HG02885 (cell line): Measurements from ENCODE around the gene GALE.
"Not testable (repeated sequence)": the region's sequence is repeated elsewhere in the genome, so short reads cannot be mapped to it uniquely, and the experiment has no call there.

ENCODE experiments used
- ATAC-seq: cut with Tn5 transposase; IDR thresholded peaks from one replicate; pipeline ENCODE4 v1.9.1; 2021; ENCODE audit warnings: mild to moderate bottlenecking; ENCODE audit not compliant: unreplicated experiment, poor library complexity

GALE gene

DNA sequence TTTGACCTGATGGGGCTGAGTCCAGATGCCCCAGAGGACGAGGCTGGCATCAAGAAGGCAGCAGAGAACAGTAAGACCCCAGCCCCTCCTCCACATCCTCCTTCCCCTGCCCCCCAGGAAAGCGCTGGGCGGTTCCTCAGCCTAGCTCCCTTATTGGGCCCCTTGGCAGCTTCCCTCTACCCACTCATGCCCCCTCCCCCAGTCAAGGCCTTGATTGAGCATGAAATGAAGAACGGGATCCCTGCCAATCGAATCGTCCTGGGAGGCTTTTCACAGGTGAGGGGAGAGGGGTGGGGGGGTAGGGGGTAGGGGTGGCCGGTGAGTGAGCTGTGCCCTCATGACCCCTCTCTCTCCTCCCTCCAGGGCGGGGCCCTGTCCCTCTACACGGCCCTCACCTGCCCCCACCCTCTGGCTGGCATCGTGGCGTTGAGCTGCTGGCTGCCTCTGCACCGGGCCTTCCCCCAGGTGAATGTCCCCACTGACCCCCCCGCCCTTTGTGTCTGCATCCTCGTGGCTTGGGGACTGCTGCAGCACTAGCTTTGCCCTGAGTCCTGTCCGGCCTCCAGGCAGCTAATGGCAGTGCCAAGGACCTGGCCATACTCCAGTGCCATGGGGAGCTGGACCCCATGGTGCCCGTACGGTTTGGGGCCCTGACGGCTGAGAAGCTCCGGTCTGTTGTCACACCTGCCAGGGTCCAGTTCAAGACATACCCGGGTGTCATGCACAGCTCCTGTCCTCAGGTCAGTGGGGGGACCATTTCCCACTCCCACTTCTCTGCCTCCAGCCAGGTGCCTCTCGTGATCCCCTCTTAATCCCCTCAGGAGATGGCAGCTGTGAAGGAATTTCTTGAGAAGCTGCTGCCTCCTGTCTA lies 6.5 kb downstream of the GALE start:
- no peak for ATAC-seq

DNA sequence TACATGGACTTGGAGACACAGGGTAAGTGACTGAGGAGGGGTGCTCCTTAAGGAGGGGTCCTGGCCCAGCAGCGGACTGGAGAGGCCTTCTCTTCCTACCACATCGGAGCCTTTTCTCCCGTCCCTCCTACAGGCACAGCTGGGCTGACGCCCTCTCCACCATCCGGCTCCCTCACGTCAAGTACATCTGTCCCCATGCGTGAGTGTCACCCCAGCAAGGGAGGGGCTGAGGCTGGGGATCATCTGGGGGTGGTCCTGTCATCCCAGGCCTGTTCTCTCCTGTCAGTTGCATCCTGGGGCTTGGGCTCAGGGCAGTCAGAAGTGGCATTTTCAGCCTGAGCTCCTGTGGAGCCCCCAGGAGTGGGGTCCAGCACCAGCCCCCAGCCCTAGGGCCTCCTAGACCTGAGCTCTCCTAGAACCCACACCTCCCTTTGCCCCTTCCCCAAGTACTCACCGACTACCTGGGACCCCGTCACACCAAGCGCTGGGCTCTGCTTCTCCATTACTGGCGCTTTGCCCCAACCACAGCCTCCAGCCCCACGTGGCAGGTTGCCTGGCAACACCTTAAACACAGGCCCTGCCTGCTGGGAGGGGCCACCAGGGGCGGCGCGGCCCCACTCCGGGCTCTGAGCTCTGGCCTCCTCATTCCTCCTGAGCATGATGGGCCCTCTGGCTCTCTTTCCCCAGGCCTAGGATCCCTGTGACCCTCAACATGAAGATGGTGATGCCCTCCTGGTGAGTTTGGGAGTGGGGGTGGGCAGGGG lies 7.4 kb downstream of the GALE start:
- ATAC-seq: no peak

- no peak for ATAC-seq
Measured at GRCh38 chr1:23792151-23792945, 8.2 kb downstream of the GALE start.

DNA sequence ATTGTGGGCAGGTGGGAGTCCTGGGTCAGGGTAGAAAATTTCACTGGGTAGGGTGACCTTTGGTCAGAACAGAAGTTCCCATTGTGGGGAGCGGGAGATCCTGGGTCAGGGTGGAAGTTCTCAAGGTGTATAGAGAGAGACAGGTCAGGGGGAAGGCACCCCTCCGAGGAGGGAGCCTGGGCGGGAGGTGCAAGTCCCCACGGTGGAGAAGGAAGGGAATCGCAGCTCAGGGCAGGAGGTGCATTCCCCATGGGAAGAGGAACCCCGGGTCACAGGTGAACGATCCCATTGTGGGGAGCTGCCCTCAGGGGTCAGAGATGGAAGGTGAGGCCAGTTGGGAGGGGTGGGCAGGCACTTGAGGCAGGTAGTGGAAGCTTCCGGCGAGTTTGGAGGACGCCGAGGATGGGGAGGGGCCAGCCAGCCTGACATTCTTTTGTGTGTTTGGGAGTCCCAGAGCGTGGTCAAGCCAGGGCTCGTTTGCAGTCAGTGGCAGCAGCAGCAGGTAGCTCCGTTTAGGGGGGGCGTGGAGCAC lies 9.0 kb downstream of the GALE start:
- no peak for ATAC-seq

GRCh38 chr1:23790696-23791515 lies 9.6 kb downstream of the GALE start, which contains the start of gene LYPLA2:
TSS of gene LYPLA2 (plus strand) at chr1:23791145. CDS start at chr1:23792683, 1,538 bp downstream.
- ATAC-seq: peak; percentile 87

DNA sequence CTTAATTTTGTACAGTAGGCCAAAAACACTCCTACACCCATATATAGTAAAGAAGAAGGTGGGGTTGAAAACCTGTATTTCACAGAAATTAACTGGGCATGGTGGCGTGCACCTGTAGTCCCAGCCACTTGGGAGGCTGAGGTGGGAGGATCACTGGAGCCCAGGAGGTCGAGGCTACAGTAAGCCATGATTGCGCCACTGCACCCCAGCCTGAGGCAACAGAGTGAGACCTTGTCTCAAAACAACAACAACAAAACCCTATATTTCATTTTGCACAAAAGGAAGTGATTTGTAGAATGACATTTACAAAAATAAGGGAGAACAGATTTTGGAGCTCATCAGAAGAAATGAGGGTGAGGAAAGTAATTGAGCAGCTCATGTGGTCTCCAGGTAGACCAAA lies 11.9 kb downstream of the GALE start:
- no peak for ATAC-seq

DNA sequence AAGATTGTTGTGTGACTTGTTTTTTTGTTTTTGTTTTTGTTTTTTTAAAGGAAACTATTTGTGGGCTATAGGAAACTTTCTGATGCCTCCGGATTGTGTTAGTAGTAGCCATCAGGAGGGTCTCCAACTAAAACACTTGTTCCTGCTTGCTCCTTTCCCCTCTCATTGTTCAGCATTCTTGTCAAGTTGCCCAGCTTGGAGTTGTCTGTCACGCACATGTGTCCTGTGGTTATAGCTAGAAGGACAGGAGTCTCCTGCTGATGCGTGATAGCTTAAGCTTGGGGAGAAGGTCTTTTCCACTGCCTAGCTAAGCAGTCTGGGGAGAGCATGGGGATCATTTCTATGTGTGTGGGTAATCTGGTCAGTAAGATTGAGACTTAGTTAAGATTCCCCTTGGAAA lies 12.9 kb downstream of the GALE start:
- no peak for ATAC-seq

GRCh38 chr1:23784846-23785245 lies 15.7 kb downstream of the GALE start:
- ATAC-seq: no peak

GRCh38 chr1:23783141-23783540 lies 17.4 kb downstream of the GALE start:
- ATAC-seq: not testable (repeated sequence)

- ATAC-seq: no peak
Measured at GRCh38 chr1:23779826-23780371, 20.7 kb downstream of the GALE start.

DNA sequence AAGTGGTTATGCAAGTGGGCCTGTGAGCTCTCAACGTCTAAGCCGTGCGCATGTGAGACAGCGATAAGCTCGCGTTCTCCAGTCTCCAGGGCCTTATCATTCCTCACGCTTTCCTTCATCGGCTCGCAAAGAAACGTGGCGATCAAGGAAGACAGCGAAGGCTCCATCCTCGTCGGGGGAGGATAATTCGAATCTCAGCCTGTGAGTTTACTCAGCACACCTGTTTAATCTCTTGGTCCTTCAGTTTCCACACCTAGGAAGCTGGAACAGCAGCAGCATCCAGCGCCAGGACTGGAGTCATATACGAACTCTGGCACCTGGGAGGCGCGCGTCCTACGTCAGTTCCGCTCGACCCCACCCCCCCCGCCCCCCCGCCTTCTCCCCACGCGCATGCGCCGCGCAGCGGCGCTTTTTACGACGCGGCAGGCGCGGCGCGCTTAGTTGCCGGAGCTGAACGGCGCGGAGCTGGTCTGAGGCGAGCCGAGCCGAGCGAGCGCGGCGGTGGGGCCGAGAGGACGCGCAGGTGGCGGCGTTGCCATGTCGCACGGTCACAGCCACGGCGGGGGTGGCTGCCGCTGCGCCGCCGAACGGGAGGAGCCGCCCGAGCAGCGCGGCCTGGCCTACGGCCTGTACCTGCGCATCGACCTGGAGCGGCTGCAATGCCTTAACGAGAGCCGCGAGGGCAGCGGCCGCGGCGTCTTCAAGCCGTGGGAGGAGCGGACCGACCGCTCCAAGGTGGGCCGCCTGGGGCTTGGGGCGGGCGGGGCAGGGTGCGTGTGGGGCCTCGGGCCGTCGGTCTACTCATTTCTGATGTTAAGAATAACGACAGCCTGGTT lies 22.4 kb downstream of the GALE start, which contains the start of gene PITHD1:
PITHD1 (plus strand) TSS at position 440 of the 836 bp plus-strand sequence; CDS start at position 538, 98 bp downstream.
- peak; percentile 72 for ATAC-seq

- ATAC-seq: no peak
Measured at GRCh38 chr1:23776217-23776616, 24.3 kb downstream of the GALE start.

DNA sequence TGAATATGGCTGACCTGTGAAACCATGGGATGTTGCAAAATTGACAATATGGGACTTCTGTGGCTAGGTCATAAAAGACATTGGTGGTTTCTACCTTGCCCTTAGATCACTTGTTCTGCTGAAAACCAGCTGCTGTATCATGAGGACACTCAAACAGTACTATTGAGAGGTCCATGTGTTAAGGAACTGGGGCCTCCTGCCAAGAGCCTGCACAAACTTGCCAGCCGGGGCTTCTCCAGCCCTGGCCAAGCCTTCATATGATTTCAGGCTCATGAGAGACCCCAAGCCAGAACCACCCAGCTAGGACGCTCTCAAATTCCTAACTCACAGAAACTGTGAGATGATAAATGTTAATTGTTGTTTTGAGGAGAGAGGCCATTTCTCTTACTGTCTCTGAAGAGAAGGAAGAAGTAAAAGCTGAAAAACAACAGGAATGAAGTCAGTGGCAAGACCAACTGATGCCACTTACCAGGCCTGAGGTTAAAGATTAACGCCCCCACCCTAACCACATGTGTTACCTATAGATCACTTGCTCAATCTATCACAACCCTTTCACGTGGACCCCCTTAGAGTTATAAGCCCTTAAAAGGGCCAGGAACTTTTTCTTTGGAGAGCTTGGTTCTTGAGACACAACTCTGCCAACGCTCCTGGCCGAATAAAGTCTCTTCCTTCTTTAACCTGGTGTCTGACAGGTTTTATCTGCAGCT lies 26.2 kb downstream of the GALE start:
- no peak for ATAC-seq

- ATAC-seq: no peak
Measured at GRCh38 chr1:23772854-23773242, 27.7 kb downstream of the GALE start.

GRCh38 chr1:23772049-23772853 lies 28.3 kb downstream of the GALE start:
- ATAC-seq: peak; percentile 59

DNA sequence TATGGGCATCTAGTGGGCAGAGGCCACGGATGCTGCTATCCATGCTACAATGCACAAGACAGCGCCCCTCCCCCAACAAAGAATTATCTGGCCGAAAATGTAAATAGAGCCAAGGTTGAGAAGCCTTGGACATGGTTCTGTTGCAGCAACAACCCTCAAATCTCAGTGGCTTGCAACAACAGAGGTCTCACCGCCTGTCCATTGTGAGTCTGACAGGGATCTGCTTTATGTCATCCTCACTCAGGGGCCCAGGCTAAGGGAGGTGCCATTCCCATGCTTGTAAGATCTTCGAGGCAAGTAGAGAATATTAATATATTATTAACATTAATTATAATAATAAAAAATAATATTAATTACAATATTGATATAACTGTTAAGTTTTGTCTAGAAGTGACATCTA lies 31.8 kb downstream of the GALE start:
- ATAC-seq: no peak

DNA sequence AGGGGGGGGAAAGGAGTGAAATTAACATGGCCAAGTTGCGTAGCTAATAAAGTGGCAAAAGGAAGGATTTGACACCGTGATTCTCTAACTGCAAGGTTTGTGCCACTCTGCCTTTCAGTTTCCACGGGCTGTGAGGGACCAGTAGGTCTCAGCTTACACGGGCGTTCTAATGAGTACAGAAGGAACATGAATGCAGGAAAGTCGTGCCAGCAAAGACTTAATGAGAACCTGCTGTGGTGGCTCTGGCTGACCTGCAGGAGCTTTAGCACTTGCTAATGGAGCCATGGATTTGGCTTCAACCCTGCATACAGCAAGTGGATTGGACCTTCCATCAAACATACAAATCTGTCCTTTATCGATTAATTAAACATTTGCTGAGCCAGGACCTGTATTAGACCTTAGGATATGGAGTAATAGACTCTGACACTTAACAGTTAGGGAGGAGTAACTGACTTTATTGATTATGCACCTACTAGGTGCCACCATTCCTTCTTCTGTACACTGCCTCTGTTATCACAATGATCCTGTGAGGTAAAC lies 37.4 kb downstream of the GALE start:
- no peak for ATAC-seq
